ENCODE measurements around the gene TMED1. TPM values are rescaled to one million over a fixed set of nuclear protein-coding genes. Genes with fewer than 3 reads are reported as not detected.
A peak's percentile ranks its signal among the peaks of the same experiment; 100 is the strongest.

Gene TMED1
- total and polyA plus RNA-seq, 9 of the 15 experiments (the other 6 are each of a cell fraction or from before 2014, with no cell fraction given): 0.86 to 30.2 (median 23.5) TPM

GRCh38 chr19:10870501-10870954 lies 34.5 kb upstream of the TMED1 start (continued):
- peak; percentile 80; the same call in 1 of the 2 replicates for TF ChIP-seq ZBTB7A (IDR thresholded peaks at IDR 0.05; ENCODE audit: borderline replicate concordance, control insufficient read depth, low read depth, low read length)
- TF ChIP-seq NCOR1 (IDR thresholded peaks at IDR 0.05): no peak; the same call in 1 of the 2 replicates
- TF ChIP-seq CSDE1 (IDR thresholded peaks at IDR 0.05): no peak
- 0 out of 2 replicates have a peak, but pooled peaks have one; percentile 24 for TF ChIP-seq TCF15 (CRISPR knock-in tag; IDR thresholded peaks at IDR 0.05)
- TF ChIP-seq KLF16 (IDR thresholded peaks at IDR 0.05): 0 out of 2 replicates have a peak, but pooled peaks have one; percentile 20
- peak in 1 of 2 experiments; percentile 75; a peak in 2 of 4 replicates for TF ChIP-seq HDAC1 (IDR thresholded peaks at IDR 0.05)
- TF ChIP-seq CHD4 (IDR thresholded peaks at IDR 0.05; ENCODE audit: insufficient read depth, insufficient replicate concordance, low read depth, low read length, poor library complexity, severe bottlenecking): no peak
- no peak for TF ChIP-seq POLR3G (IDR thresholded peaks at IDR 0.05; ENCODE audit: extremely low read depth, insufficient read length, insufficient replicate concordance)
- TF ChIP-seq RB1 (IDR thresholded peaks at IDR 0.05; ENCODE audit: low read depth): no peak
- peak; percentile 51; the same call in 1 of the 2 replicates for TF ChIP-seq NR2C1 (IDR thresholded peaks at IDR 0.05)
- peak; percentile 52; the same call in 1 of the 2 replicates for TF ChIP-seq NR2C1 (tag; IDR thresholded peaks at IDR 0.05)
- peak; percentile 23; the same call in 1 of the 2 replicates for TF ChIP-seq SMAD4 (CRISPR knock-in tag; conservative IDR thresholded peaks at IDR 0.05)
- TF ChIP-seq TAF1 (IDR thresholded peaks at IDR 0.05; ENCODE audit: control insufficient read depth, extremely low read depth, insufficient read depth, low read length, severe bottlenecking): peak; percentile 50
- TF ChIP-seq NBN (IDR thresholded peaks at IDR 0.05; ENCODE audit: low read depth): peak; percentile 77; the same call in 1 of the 2 replicates
- TF ChIP-seq TBL1XR1 (IDR thresholded peaks at IDR 0.05; ENCODE audit: low read length in 2 of 2): 0 out of 4 replicates have a peak, but pooled peaks of 1 of the 2 experiments have one; percentile 23
- 0 out of 2 replicates have a peak, but pooled peaks have one; percentile 42 for TF ChIP-seq TRIM25 (IDR thresholded peaks at IDR 0.05; ENCODE audit: borderline replicate concordance)
- TF ChIP-seq, protein P1, sequence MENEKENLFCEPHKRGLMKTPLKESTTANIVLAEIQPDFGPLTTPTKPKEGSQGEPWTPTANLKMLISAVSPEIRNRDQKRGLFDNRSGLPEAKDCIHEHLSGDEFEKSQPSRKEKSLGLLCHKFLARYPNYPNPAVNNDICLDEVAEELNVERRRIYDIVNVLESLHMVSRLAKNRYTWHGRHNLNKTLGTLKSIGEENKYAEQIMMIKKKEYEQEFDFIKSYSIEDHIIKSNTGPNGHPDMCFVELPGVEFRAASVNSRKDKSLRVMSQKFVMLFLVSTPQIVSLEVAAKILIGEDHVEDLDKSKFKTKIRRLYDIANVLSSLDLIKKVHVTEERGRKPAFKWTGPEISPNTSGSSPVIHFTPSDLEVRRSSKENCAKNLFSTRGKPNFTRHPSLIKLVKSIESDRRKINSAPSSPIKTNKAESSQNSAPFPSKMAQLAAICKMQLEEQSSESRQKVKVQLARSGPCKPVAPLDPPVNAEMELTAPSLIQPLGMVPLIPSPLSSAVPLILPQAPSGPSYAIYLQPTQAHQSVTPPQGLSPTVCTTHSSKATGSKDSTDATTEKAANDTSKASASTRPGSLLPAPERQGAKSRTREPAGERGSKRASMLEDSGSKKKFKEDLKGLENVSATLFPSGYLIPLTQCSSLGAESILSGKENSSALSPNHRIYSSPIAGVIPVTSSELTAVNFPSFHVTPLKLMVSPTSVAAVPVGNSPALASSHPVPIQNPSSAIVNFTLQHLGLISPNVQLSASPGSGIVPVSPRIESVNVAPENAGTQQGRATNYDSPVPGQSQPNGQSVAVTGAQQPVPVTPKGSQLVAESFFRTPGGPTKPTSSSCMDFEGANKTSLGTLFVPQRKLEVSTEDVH (IDR thresholded peaks at IDR 0.05; ENCODE audit: low read depth, partially characterized antibody): peak; percentile 31
- TF ChIP-seq CBFA2T3 (IDR thresholded peaks at IDR 0.05): peak; percentile 90
- peak; percentile 46 for TF ChIP-seq PHF20 (IDR thresholded peaks at IDR 0.05; ENCODE audit: partially characterized antibody)
- peak; percentile 63; the same call in 1 of the 2 replicates for TF ChIP-seq POLR2A (conservative IDR thresholded peaks at IDR 0.05)
- peak; percentile 60 for TF ChIP-seq MTA2 (IDR thresholded peaks at IDR 0.05; ENCODE audit: low read depth)

Data from K562 (cell line).